ENCODE results near the gene COX4I2. TPM values are rescaled to one million over a fixed set of nuclear protein-coding genes. Genes with fewer than 3 reads are reported as not detected.

COX4I2 gene
- 1 to 10 TPM in 1 of 4 donors, not detected in 3; 1.1 TPM for total RNA-seq
- polyA plus RNA-seq: 1 to 10 TPM in 2 of 3 donors, not detected in 1; 1.4 to 3.0 TPM

DNA sequence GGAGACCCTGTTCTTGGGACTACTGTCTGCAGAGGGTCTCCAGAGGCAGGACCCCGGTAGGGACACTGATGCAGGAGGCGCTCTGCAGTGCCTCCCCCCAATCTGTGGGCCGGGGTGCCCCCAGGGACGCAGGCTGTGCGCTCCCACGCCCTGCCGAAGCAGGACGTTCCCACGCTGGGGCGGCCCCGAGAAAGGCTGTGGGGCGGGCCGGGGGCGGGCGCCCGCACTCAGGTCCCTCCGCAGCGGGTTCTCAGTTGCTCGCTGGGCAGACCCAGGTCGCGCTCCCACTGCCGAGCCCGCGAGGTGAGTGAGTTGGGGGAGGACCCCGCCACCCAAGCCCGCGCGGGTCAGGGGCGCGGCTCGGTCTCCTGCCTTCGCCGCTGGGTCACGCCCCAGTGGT is at the start of gene COX4I2:
Gene COX4I2 (plus strand): TSS at position 253 of the 400 bp plus-strand sequence. CDS start 1,106 bp downstream, outside the sequence.
- Histone ChIP-seq H3K36me3 (no peaks in the 10 kb centered on the region), H3K27me3 (peaks cover 4 to 25% (median 15%) of the 10 kb centered on the region in 3 donors), H3K27ac (peak within 1 kb of the TSS in 2 of 4 donors; percentile 6 to 7), H3K4me1 (no peaks in the 10 kb centered on the region), H3K4me3 (no peak within 1 kb of the TSS), H3K9me3 (no peaks in the 10 kb centered on the region)
- DNase-seq: no peak
- 34 to 52% methylated on average over 34 of the region's 34 CpGs for WGBS, 2 donors
- intact Hi-C loops (cut with DNase I): no loop called here
- TF ChIP-seq POLR2AphosphoS5 (IDR thresholded peaks at IDR 0.05) (no peak), CTCF (IDR thresholded peaks at IDR 0.05) (no peak), EP300 (IDR thresholded peaks at IDR 0.05) (no peak), POLR2A (IDR thresholded peaks at IDR 0.05) (no peak)

DNA sequence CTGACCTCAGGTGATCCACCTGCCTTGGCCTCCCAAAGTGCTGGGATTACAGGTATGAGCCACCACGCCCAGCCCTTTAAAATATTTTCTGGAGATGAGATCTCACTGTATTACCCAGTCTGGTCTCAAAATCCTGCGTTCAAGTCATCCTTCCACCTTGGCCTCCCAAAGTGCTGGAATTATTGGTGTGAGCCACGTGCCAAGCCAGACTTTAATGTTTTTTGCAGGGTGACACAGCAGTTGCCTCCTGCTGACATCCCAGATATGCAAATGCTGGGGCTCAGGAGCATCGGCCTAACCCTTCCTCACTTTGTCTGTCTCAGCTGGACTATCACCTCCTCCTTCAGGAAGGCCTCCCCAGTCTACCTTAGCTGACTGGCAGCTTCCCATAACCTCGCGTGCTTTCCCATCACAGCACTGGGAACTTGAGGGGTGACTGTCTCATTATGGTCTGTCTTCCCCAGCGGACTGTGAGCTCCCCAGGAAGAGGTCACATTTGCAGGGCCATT is 46.9 kb upstream of the COX4I2 start:
- intact Hi-C loops (cut with DNase I): no loop called here

GRCh38 chr20:31593221-31594001 is 44.3 kb upstream of the COX4I2 start:
- H3K9me3 ChIP-seq: no peaks in the 10 kb centered on the region
- no peak for DNase-seq
- TF ChIP-seq EP300 (IDR thresholded peaks at IDR 0.05) (no peak), CTCF (IDR thresholded peaks at IDR 0.05) (no peak), POLR2AphosphoS5 (IDR thresholded peaks at IDR 0.05) (no peak), POLR2A (IDR thresholded peaks at IDR 0.05) (no peak)
- H3K4me3 ChIP-seq: no peak overlapping the region
- intact Hi-C loops (cut with DNase I): no loop called here
- H3K27ac ChIP-seq: peak overlapping the region in 2 of 4 donors; percentile 37 to 44
- 18 to 63% methylated on average over 11 of the region's 11 CpGs for WGBS, 2 donors
- no peaks in the 10 kb centered on the region for H3K27me3 ChIP-seq
- peaks cover 0 to 4% (median under 1%) of the 10 kb centered on the region in 4 donors for H3K4me1 ChIP-seq
- H3K36me3 ChIP-seq: no peaks in the 10 kb centered on the region

More for the DNA sequence above, 46.9 kb upstream of the COX4I2 start:
- no peaks in the 10 kb centered on the region for H3K36me3 ChIP-seq
- H3K27ac ChIP-seq: no peak overlapping the region
- peaks cover 0 to 14% (median 12%) of the 10 kb centered on the region in 4 donors for H3K4me1 ChIP-seq
- no peak for DNase-seq
- H3K4me3 ChIP-seq: no peak overlapping the region
- TF ChIP-seq POLR2AphosphoS5 (IDR thresholded peaks at IDR 0.05) (no peak), CTCF (IDR thresholded peaks at IDR 0.05) (no peak), EP300 (IDR thresholded peaks at IDR 0.05) (no peak), POLR2A (IDR thresholded peaks at IDR 0.05) (no peak)
- H3K27me3 ChIP-seq: peaks cover 0 to 7% (median 5%) of the 10 kb centered on the region in 3 donors
- H3K9me3 ChIP-seq: no peaks in the 10 kb centered on the region
- WGBS, 2 donors: 87 to 89% methylated on average over 7 of the region's 7 CpGs

- WGBS, 2 donors: 56 to 87% methylated on average over 13 of the region's 13 CpGs
- H3K27ac ChIP-seq: peak overlapping the region in 3 of 4 donors; percentile 7 to 44 (median 37)
- DNase-seq: no peak
- peaks cover 0 to 4% (median 0%) of the 10 kb centered on the region in 4 donors for H3K4me1 ChIP-seq
- TF ChIP-seq POLR2A (IDR thresholded peaks at IDR 0.05): no peak
- TF ChIP-seq CTCF (IDR thresholded peaks at IDR 0.05): no peak
- TF ChIP-seq EP300 (IDR thresholded peaks at IDR 0.05): no peak
- TF ChIP-seq POLR2AphosphoS5 (IDR thresholded peaks at IDR 0.05): no peak
- H3K27me3 ChIP-seq: no peaks in the 10 kb centered on the region
- H3K9me3 ChIP-seq: no peaks in the 10 kb centered on the region
- no peak overlapping the region for H3K4me3 ChIP-seq
- intact Hi-C loops (cut with DNase I): no loop called here
- H3K36me3 ChIP-seq: no peaks in the 10 kb centered on the region
Measured at GRCh38 chr20:31594002-31594557, 43.6 kb upstream of the COX4I2 start.
